ENCODE results near the gene ELOVL6. TPM values are rescaled to one million over a fixed set of nuclear protein-coding genes. Genes with fewer than 3 reads are reported as not detected.

Gene ELOVL6
- total and polyA plus RNA-seq, 9 of the 15 experiments (the other 6 are each of a cell fraction or from before 2014, with no cell fraction given), result 18.3 to 82.6 (median 46.0) TPM

- TF ChIP-seq, protein P1, sequence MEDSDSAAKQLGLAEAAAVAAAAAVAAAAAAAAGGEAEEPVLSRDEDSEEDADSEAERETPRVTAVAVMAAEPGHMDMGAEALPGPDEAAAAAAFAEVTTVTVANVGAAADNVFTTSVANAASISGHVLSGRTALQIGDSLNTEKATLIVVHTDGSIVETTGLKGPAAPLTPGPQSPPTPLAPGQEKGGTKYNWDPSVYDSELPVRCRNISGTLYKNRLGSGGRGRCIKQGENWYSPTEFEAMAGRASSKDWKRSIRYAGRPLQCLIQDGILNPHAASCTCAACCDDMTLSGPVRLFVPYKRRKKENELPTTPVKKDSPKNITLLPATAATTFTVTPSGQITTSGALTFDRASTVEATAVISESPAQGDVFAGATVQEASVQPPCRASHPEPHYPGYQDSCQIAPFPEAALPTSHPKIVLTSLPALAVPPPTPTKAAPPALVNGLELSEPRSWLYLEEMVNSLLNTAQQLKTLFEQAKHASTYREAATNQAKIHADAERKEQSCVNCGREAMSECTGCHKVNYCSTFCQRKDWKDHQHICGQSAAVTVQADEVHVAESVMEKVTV (CRISPR knock-in tag; IDR thresholded peaks at IDR 0.05), result no peak
- TF ChIP-seq ZNF12 (CRISPR knock-in tag; IDR thresholded peaks at IDR 0.05), result no peak
- TF ChIP-seq, protein P2, sequence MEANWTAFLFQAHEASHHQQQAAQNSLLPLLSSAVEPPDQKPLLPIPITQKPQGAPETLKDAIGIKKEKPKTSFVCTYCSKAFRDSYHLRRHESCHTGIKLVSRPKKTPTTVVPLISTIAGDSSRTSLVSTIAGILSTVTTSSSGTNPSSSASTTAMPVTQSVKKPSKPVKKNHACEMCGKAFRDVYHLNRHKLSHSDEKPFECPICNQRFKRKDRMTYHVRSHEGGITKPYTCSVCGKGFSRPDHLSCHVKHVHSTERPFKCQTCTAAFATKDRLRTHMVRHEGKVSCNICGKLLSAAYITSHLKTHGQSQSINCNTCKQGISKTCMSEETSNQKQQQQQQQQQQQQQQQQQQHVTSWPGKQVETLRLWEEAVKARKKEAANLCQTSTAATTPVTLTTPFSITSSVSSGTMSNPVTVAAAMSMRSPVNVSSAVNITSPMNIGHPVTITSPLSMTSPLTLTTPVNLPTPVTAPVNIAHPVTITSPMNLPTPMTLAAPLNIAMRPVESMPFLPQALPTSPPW (CRISPR knock-in tag; IDR thresholded peaks at IDR 0.05), result no peak
Measured at GRCh38 chr4:110160618-110161017, 37.8 kb downstream of the ELOVL6 start (continued).

GRCh38 chr4:110159541-110159940 is 38.9 kb downstream of the ELOVL6 start:
- Histone ChIP-seq H3K4me3 (no peak overlapping the region), H3K79me2 (ENCODE audit: control insufficient read depth, insufficient read depth, low read length) (peaks cover 50% of the 10 kb centered on the region), H3K9me3 (replicated peaks; ENCODE audit: control insufficient read depth, insufficient read depth, low read depth, low read length) (no peaks in the 10 kb centered on the region), H3K9me1 (ENCODE audit: control insufficient read depth, insufficient read depth, low read length) (no peaks in the 10 kb centered on the region), H3K4me2 (ENCODE audit: insufficient read depth, low read length) (no peak overlapping the region), H3K27me3 (ENCODE audit: control insufficient read depth in 2 of 2, insufficient read depth in 2 of 2, low read length in 2 of 2) (no peaks in the 10 kb centered on the region), H3K36me3 (ENCODE audit: control insufficient read depth, insufficient read depth, low read length) (peaks cover 64% of the 10 kb centered on the region), H3K9ac (ENCODE audit: insufficient read depth in 1 of 2, low read depth in 2 of 2, low read length in 2 of 2) (no peak overlapping the region), H3K4me1 (replicated peaks in 1 of 2; ENCODE audit: control insufficient read depth in 2 of 2, insufficient read depth in 2 of 2, low read length in 2 of 2) (peaks cover 0 to 10% of the 10 kb centered on the region in 2 experiments; a peak in 2 of 5 replicates), H2AFZ (ENCODE audit: low read depth, low read length) (no peak overlapping the region), H4K20me1 (replicated peaks; ENCODE audit: control insufficient read depth, insufficient read depth, low read length) (0 out of 2 replicates have a peak, but pooled peaks cover 3% of the 10 kb centered on the region), H3K27ac (ENCODE audit: extremely low read depth, low read depth, low read length) (no peak overlapping the region)
- 72% methylated on average over 4 of the region's 4 CpGs for WGBS (ENCODE audit: insufficient coverage, low coverage, missing lambda C conversion rate)
- DNase-seq (ENCODE audit: extremely low read depth in 1 of 4, low spot score in 3 of 4), result no peak
- TF ChIP-seq PHF8 (IDR thresholded peaks at IDR 0.05; ENCODE audit: borderline replicate concordance, low read length), result no peak
- TF ChIP-seq MAFG (tag; conservative IDR thresholded peaks at IDR 0.05), result peak; percentile 34; the same call in 1 of the 2 replicates
- 0 out of 2 replicates have a peak, but pooled peaks have one; percentile 9 for TF ChIP-seq ZNF316 (IDR thresholded peaks at IDR 0.05)
- TF ChIP-seq, protein P3, sequence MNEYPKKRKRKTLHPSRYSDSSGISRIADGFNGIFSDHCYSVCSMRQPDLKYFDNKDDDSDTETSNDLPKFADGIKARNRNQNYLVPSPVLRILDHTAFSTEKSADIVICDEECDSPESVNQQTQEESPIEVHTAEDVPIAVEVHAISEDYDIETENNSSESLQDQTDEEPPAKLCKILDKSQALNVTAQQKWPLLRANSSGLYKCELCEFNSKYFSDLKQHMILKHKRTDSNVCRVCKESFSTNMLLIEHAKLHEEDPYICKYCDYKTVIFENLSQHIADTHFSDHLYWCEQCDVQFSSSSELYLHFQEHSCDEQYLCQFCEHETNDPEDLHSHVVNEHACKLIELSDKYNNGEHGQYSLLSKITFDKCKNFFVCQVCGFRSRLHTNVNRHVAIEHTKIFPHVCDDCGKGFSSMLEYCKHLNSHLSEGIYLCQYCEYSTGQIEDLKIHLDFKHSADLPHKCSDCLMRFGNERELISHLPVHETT (CRISPR knock-in tag; conservative IDR thresholded peaks at IDR 0.05 in 1 of 2, IDR thresholded peaks at IDR 0.05 in 1 of 2), result no peak
- FAIRE-seq, result no peak
- ChIA-PET POLR2A (interaction anchor here (0.8 to 0.9 kb wide), 2 partner anchors 14 to 29 kb away, joined by 3 read pairs; no protein-coding TSS in a partner anchor), CTCF (ENCODE audit: low intra/inter-chr PET ratio) (no interaction called here)
- ATAC-seq, result no peak
- BruUV-seq (replicated peaks), result no TSS peak
- in situ Hi-C loops (cut with MboI), result no loop called here
- intact Hi-C loops (cut with micrococcal nuclease), result no loop called here
